Measurements from ENCODE around the gene RUFY4. TPM values are rescaled to one million over a fixed set of nuclear protein-coding genes. Genes with fewer than 3 reads are reported as not detected.

The RUFY4 gene
- total and polyA plus RNA-seq, 2 of the 13 experiments (the other 11 are each of a cell fraction or from before 2014, with no cell fraction given): not detected

DNA sequence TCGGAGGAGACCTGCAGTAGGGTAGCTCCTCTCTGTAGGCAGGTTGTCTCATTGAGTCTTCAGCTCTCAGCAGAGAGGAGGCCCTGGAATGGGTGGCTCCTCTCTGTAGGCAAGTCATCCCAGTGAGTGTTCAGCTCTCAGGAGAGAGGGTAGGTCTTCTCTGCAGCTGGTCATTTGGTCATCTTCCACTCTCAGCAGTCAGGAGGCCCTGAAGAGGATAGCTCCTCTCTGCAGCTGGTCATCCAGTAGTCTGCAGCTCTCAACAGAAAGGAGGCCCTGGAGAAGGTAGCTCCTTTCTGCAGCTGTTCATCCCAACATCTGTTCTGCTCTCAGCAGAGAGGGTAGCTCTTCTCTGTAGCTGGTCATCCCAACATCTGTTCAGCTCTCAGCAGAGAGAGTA lies 26.0 kb upstream of the RUFY4 start:
- intact Hi-C loops (cut with micrococcal nuclease; ENCODE audit: unreplicated experiment) (no loop called here), in situ Hi-C loops (cut with HindIII; ENCODE audit: extremely low pct_ligation_motif_present, low pct_unique_long_range_greater_than_20kb) (no loop called here)
- Histone ChIP-seq H3K27me3 (ENCODE audit: control insufficient read depth in 1 of 2, insufficient read depth in 2 of 2, low read length in 2 of 2) (peaks cover 0 to 9% of the 10 kb centered on the region in 2 experiments; a peak in 1 of 5 replicates), H3K4me3 (replicated peaks in 1 of 3; ENCODE audit: insufficient read depth in 1 of 3, low read depth in 2 of 3, low read length in 3 of 3) (no peak overlapping the region), H3K4me1 (ENCODE audit: insufficient read depth, low read length) (no peaks in the 10 kb centered on the region), H3K9ac (ENCODE audit: insufficient read depth, low read depth, low read length) (no peak overlapping the region), H3K4me2 (ENCODE audit: low read depth, low read length) (no peak overlapping the region), H3K9me3 (ENCODE audit: low read length) (no peaks in the 10 kb centered on the region), H3K79me2 (ENCODE audit: insufficient read depth, low read length) (no peaks in the 10 kb centered on the region), H4K20me1 (ENCODE audit: insufficient read depth, low read length) (no peaks in the 10 kb centered on the region), H3K36me3 (replicated peaks in 1 of 2; ENCODE audit: control insufficient read depth in 1 of 2, insufficient read depth in 2 of 2, low read length in 2 of 2) (no peaks in the 10 kb centered on the region), H2AFZ (ENCODE audit: low read length) (no peak overlapping the region), H3K27ac (ENCODE audit: extremely low read length, insufficient read depth, low read length) (no peak overlapping the region)
- CTCF ChIA-PET (ENCODE audit: low intra/inter-chr PET ratio, low total read pairs): no interaction called here
- TF ChIP-seq, protein P1, sequence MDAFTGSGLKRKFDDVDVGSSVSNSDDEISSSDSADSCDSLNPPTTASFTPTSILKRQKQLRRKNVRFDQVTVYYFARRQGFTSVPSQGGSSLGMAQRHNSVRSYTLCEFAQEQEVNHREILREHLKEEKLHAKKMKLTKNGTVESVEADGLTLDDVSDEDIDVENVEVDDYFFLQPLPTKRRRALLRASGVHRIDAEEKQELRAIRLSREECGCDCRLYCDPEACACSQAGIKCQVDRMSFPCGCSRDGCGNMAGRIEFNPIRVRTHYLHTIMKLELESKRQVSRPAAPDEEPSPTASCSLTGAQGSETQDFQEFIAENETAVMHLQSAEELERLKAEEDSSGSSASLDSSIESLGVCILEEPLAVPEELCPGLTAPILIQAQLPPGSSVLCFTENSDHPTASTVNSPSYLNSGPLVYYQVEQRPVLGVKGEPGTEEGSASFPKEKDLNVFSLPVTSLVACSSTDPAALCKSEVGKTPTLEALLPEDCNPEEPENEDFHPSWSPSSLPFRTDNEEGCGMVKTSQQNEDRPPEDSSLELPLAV (CRISPR knock-in tag; conservative IDR thresholded peaks at IDR 0.05; ENCODE audit: low read depth): no peak
- TF ChIP-seq LCORL (IDR thresholded peaks at IDR 0.05): no peak
- TF ChIP-seq LCORL (CRISPR knock-in tag; IDR thresholded peaks at IDR 0.05): no peak
- TF ChIP-seq ZKSCAN5 (CRISPR knock-in tag; IDR thresholded peaks at IDR 0.05): no peak
- TF ChIP-seq, protein P2, sequence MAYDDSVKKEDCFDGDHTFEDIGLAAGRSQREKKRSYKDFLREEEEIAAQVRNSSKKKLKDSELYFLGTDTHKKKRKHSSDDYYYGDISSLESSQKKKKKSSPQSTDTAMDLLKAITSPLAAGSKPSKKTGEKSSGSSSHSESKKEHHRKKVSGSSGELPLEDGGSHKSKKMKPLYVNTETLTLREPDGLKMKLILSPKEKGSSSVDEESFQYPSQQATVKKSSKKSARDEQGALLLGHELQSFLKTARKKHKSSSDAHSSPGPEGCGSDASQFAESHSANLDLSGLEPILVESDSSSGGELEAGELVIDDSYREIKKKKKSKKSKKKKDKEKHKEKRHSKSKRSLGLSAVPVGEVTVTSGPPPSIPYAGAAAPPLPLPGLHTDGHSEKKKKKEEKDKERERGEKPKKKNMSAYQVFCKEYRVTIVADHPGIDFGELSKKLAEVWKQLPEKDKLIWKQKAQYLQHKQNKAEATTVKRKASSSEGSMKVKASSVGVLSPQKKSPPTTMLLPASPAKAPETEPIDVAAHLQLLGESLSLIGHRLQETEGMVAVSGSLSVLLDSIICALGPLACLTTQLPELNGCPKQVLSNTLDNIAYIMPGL (CRISPR knock-in tag; IDR thresholded peaks at IDR 0.05; ENCODE audit: borderline replicate concordance in 1 of 2, low read depth in 1 of 2): no peak
- no peak for TF ChIP-seq ZNF598 (CRISPR knock-in tag; IDR thresholded peaks at IDR 0.05; ENCODE audit: borderline replicate concordance)
- TF ChIP-seq RNF2 (conservative IDR thresholded peaks at IDR 0.05; ENCODE audit: low read depth): no peak
- TF ChIP-seq HOXA5 (CRISPR knock-in tag; IDR thresholded peaks at IDR 0.05): no peak
- TF ChIP-seq ZSCAN29 (CRISPR knock-in tag; conservative IDR thresholded peaks at IDR 0.05): no peak
- TF ChIP-seq KLF15 (CRISPR knock-in tag; IDR thresholded peaks at IDR 0.05; ENCODE audit: borderline replicate concordance): no peak
- no peak for TF ChIP-seq ZNF430 (CRISPR knock-in tag; IDR thresholded peaks at IDR 0.05)
- FAIRE-seq (no peak), ATAC-seq (no peak), DNase-seq (ENCODE audit: low spot score) (no peak)
- WGBS (ENCODE audit: low lambda C conversion rate): 0% methylated on average over 1 of the region's 1 CpG
- no TSS peak for BruUV-seq (replicated peaks)
- POLR2A ChIA-PET: no interaction called here
